Upper lobe of left lung (tissue), 6 donors: Measurements from ENCODE around the gene NOL6. TPM values are rescaled to one million over a fixed set of nuclear protein-coding genes. Genes with fewer than 3 reads are reported as not detected.
"Not testable (repeated sequence)": the region's sequence is repeated elsewhere in the genome, so short reads cannot be mapped to it uniquely, and the experiment has no call there.

Experiments used
- ATAC-seq, 2 donors: fragments of 200-7000 bp; cut with Tn5 transposase; one replicate each; pipeline ENCODE4 v1.9.1; 2022; ENCODE audit warnings: mild to moderate bottlenecking in 2 of 2, moderate library complexity in 2 of 2; ENCODE audit not compliant: low FRiP score in 2 of 2
- DNase-seq, 2 donors: peaks; one replicate each; pipeline ENCODE4 v3.0.0-alpha.2; 2019 to 2020
- H3K27ac ChIP-seq, 4 donors: fragments of 200-600 bp; sonication (generic); one replicate each; pipeline ENCODE4 v1.5.1; 2016 to 2019
- H3K27me3 ChIP-seq, 4 donors: fragments of 200-600 bp; sonication (generic); one replicate each; pipeline ENCODE4 v1.5.1; 2017 to 2019
- H3K36me3 ChIP-seq, 4 donors: fragments of 200-600 bp; sonication (generic); one replicate each; pipeline ENCODE4 v1.5.1; 2016 to 2019
- H3K4me1 ChIP-seq, 4 donors: fragments of 200-600 bp; sonication (generic); one replicate each; pipeline ENCODE4 v1.5.1; 2018 to 2019
- H3K4me3 ChIP-seq, 4 donors: fragments of 200-600 bp; sonication (generic); one replicate each; pipeline ENCODE4 v1.5.1; 2017 to 2019; ENCODE audit warnings: mild to moderate bottlenecking in 2 of 4, moderate library complexity in 1 of 4
- H3K9me3 ChIP-seq, 4 donors: fragments of 200-600 bp; sonication (generic); one replicate each; pipeline ENCODE4 v1.5.1; 2018 to 2019
- EP300 ChIP-seq, 4 donors: sonication (generic); formaldehyde crosslinking; IDR thresholded peaks; one replicate each; pipeline ENCODE4 v1.5.1; 2017; ENCODE audit warnings: antibody characterized with exemption in 4 of 4, control low read depth in 2 of 4
- POLR2A ChIP-seq, 4 donors: fragments of 450-650 bp; IDR thresholded peaks; one replicate each; pipeline ENCODE4 v1.5.1; 2016 to 2017; ENCODE audit warnings: antibody characterized with exemption in 4 of 4, mild to moderate bottlenecking in 2 of 4
- POLR2AphosphoS5 ChIP-seq, 2 donors: sonication (generic); formaldehyde crosslinking; IDR thresholded peaks; one replicate each; pipeline ENCODE4 v1.5.1; 2017; ENCODE audit warnings: antibody characterized with exemption in 2 of 2
- WGBS, 2 donors: methylation state at CpG; one replicate each; pipeline ENCODE4 v1.1.5; 2017 to 2018; 5-methylcytosine and 5-hydroxymethylcytosine counted together
- total RNA-seq, 6 donors: library from RNA; depleted of rRNA in 4 of 6; stranded (reverse); fragments of >200 nt in 4 of 6; gene quantifications; one replicate each; pipeline versions ENCODE4 v1.1.0 to v1.2.1, GENCODE V29; 2016 to 2021
- TF ChIP-seq, protein P1 (sequence below), 6 experiments: fragments of 450-650 bp in 4 of 6; fragments of 200-600 bp in 2 of 6; sonication (generic) in 2 of 6; IDR thresholded peaks; one replicate each; pipeline ENCODE4 v1.5.1; 2016 to 2019; ENCODE audit warnings: antibody characterized with exemption in 6 of 6
- donor health status: DM: no; HTN: no; CAD: no; lungs with moderate emphysema.
- donor health status: DM: no; HTN: yes; CAD: no; lungs with severe emphysema.

Gene NOL6
- total RNA-seq, 6 donors from 2014 or later, result 17.8 to 47.6 (median 31.9) TPM

DNA sequence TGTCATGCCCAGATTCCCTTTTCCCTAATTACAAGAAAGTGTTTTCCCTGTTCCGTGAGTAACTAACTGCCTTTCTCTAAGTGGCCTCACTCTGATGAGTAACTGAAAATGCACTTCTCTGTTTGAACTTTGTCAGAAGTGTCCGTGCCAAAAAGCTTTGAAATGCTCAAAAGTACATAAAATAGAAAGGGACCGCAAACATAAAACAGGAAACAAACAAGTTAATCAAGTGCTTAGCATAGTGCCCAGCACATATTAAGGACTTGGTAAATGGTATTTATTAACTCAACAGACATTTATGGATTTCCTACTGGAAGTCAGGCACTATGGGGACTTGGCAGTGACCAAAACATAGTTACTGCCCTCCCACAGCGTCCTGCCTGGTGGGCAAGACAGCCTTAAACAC lies 48.6 kb downstream of the NOL6 start:
- Histone ChIP-seq H3K27ac (peak overlapping the region in 1 of 4 donors; percentile 75), H3K4me1 (peaks cover 0 to 3% (median 0%) of the 10 kb centered on the region in 4 donors), H3K27me3 (no peaks in the 10 kb centered on the region), H3K36me3 (no peaks in the 10 kb centered on the region), H3K4me3 (no peak overlapping the region), H3K9me3 (no peaks in the 10 kb centered on the region)
- 55 to 77% methylated on average over 4 of the region's 4 CpGs for WGBS, 2 donors
- TF ChIP-seq, protein P1, sequence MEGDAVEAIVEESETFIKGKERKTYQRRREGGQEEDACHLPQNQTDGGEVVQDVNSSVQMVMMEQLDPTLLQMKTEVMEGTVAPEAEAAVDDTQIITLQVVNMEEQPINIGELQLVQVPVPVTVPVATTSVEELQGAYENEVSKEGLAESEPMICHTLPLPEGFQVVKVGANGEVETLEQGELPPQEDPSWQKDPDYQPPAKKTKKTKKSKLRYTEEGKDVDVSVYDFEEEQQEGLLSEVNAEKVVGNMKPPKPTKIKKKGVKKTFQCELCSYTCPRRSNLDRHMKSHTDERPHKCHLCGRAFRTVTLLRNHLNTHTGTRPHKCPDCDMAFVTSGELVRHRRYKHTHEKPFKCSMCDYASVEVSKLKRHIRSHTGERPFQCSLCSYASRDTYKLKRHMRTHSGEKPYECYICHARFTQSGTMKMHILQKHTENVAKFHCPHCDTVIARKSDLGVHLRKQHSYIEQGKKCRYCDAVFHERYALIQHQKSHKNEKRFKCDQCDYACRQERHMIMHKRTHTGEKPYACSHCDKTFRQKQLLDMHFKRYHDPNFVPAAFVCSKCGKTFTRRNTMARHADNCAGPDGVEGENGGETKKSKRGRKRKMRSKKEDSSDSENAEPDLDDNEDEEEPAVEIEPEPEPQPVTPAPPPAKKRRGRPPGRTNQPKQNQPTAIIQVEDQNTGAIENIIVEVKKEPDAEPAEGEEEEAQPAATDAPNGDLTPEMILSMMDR (IDR thresholded peaks at IDR 0.05), result no peak
- no peak for TF ChIP-seq POLR2AphosphoS5 (IDR thresholded peaks at IDR 0.05)
- no peak for TF ChIP-seq POLR2A (IDR thresholded peaks at IDR 0.05)
- TF ChIP-seq EP300 (IDR thresholded peaks at IDR 0.05), result no peak
- DNase-seq (no peak), ATAC-seq (peak; percentile 41 to 66)

DNA sequence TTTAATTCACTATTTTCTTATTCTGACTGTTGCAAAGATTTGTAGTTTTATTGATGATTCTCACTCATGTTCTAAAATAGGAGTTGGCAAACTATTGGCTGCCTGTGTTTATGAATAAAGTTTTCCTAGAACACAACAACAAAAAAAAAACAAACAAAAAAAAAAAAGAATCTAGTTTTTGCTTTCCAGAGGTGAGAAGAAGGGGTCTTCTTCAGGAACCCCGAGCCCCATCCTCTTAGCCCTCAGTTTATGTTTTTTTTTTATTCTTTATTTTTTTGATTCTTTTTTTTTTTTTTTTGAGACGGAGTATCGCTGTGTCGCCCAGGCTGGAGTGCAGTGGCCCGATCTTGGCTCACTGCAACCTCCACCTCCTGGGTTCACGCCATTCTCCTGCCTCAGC lies 49.2 kb downstream of the NOL6 start:
- not testable (repeated sequence) for DNase-seq, H3K4me1 ChIP-seq, H3K9me3 ChIP-seq, H3K4me3 ChIP-seq, ATAC-seq, H3K36me3 ChIP-seq, H3K27me3 ChIP-seq
- H3K27ac ChIP-seq, result peak overlapping the region in 1 of 4 donors; percentile 30
- WGBS, 2 donors, result 87 to 95% methylated on average over 6 of the region's 6 CpGs

DNA sequence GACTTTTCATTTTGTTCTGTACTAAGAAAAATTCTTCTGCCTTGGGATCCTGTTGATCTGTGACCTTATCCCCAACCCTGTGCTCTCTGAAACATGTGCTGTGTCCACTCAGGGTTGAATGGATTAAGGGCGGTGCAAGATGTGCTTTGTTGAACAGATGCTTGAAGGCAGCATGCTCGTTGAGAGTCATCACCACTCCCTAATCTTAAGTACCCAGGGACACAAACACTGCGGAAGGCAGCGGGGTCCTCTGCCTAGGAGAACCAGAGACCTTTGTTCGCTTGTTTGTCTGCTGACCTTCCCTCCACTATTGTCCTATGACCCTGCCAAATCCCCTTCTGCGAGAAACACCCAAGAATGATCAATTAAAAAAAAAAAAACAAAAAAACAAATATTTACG lies 49.7 kb downstream of the NOL6 start:
- H3K36me3 ChIP-seq, H3K9me3 ChIP-seq, H3K4me1 ChIP-seq, H3K27ac ChIP-seq, H3K27me3 ChIP-seq, DNase-seq, H3K4me3 ChIP-seq, ATAC-seq: not testable (repeated sequence)
- WGBS, 2 donors, result 54 to 62% methylated on average over 4 to 6 of the region's 7 CpGs

DNA sequence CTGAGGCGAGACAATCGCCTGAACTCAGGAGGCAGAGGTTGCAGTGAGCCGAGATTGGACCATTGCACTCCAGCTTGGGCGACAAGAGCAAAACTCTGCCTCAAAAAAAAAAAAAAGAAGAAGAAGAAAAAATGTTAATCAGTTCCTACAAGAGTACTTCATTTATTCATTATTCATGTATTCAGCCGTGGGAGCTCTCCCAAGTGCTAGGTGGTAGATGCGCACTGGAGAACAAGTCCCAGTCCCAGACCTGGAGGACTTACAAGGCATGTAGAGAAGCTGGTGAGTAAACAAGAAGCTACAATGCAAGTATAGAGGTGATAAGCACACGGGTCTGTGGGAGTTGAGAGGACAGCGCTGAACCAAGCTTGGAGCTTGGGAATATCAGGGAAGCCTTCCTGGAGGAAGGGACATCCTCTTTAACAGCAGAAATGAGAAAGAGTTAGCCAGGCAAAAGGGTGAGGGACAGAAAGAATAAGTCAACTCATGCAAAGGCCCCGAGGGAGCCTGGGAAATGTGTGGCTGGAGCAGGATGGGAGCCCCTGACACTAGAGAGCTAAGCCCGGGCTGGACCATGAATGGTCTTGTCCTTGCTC lies 53.9 kb downstream of the NOL6 start:
- Histone ChIP-seq H3K9me3 (no peaks in the 10 kb centered on the region), H3K27ac (no peak overlapping the region), H3K4me1 (peaks cover 16 to 21% (median 19%) of the 10 kb centered on the region in 4 donors), H3K36me3 (no peaks in the 10 kb centered on the region), H3K4me3 (no peak overlapping the region), H3K27me3 (no peaks in the 10 kb centered on the region)
- ATAC-seq, result no peak
- no peak for DNase-seq
- 68 to 71% methylated on average over 10 of the region's 10 CpGs for WGBS, 2 donors
- TF ChIP-seq EP300 (IDR thresholded peaks at IDR 0.05) (no peak), POLR2AphosphoS5 (IDR thresholded peaks at IDR 0.05) (no peak), POLR2A (IDR thresholded peaks at IDR 0.05) (no peak)
- TF ChIP-seq, protein P1 (IDR thresholded peaks at IDR 0.05), result no peak

DNA sequence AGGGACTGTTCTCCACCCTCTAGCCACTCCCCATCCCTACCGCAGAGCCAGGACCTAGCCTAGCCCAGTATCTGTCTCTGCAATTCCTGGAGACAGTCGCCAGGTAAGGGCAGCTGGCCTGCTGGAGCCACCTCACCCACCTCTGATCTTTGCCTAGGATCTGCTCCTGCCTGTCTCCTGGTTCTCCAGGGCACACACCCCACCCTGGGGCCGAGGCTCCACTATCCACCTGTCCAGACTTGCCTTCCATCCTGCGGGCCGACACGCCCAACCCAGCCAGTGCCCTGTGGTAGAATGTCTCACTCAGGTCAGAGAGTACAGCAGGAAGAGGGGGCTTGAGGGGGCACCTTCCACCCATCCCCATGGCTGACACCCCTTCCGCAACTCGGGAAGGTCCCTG lies 55.6 kb downstream of the NOL6 start:
- Histone ChIP-seq H3K9me3 (no peaks in the 10 kb centered on the region), H3K27me3 (no peaks in the 10 kb centered on the region), H3K36me3 (no peaks in the 10 kb centered on the region), H3K4me1 (peaks cover 18 to 31% (median 27%) of the 10 kb centered on the region in 4 donors), H3K4me3 (no peak overlapping the region), H3K27ac (peak overlapping the region in 1 of 4 donors; percentile 4)
- no peak for TF ChIP-seq POLR2A (IDR thresholded peaks at IDR 0.05)
- no peak for TF ChIP-seq POLR2AphosphoS5 (IDR thresholded peaks at IDR 0.05)
- TF ChIP-seq, protein P1 (IDR thresholded peaks at IDR 0.05), result no peak
- no peak for TF ChIP-seq EP300 (IDR thresholded peaks at IDR 0.05)
- no peak for ATAC-seq
- peak in 1 of 2 donors; percentile 56 for DNase-seq
- 91 to 98% methylated on average over 6 to 8 of the region's 8 CpGs for WGBS, 2 donors

DNA sequence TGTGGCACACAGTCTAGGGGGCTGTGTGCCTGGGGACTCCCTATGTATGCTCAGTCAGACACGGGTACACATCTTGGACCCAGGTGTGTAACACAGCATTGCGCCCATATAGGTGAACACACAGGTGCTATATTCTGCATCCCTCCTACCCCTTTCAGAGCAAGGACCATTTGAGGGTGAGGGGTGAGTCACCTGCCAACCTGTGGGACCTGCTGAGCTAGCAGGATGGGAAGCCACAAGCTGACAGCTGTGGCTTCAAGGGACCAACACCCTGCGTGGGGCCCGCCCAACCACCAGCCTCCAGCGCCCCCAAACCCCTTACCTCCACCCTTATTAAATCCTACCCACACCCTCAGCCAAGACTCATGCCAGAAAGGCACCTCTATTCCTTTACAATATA lies 56.7 kb downstream of the NOL6 start:
- DNase-seq, result no peak
- 66 to 70% methylated on average over 5 of the region's 5 CpGs for WGBS, 2 donors
- peak overlapping the region in 1 of 4 donors; percentile 83 for H3K27ac ChIP-seq
- H3K27me3 ChIP-seq, result no peaks in the 10 kb centered on the region
- TF ChIP-seq, protein P1 (IDR thresholded peaks at IDR 0.05), result no peak
- TF ChIP-seq POLR2A (IDR thresholded peaks at IDR 0.05) (no peak), EP300 (IDR thresholded peaks at IDR 0.05) (no peak), POLR2AphosphoS5 (IDR thresholded peaks at IDR 0.05) (no peak)
- no peaks in the 10 kb centered on the region for H3K36me3 ChIP-seq
- ATAC-seq, result no peak
- H3K4me1 ChIP-seq, result peaks cover 18 to 31% (median 27%) of the 10 kb centered on the region in 4 donors
- no peaks in the 10 kb centered on the region for H3K9me3 ChIP-seq
- no peak overlapping the region for H3K4me3 ChIP-seq
